Measurements from ENCODE around the gene CMSS1.

DNA sequence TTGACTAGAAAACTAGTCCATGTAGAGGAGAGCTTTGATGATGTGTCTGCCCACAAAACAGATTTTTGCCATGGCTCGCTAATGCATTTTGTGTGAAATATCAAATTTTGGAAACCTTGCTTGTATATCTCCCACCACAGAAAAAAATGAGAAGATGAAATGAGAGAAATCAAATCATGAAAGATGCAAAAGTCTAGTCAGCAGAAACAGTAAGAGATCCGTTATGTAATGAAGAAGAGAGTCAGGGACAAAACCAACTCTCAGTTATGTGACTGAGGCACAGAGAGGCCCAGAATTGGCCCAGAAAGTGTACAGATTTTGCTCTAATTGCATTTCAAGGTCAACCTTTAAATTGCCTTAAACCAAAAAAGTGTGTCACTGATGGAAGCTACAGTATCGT lies 189.7 kb downstream of the CMSS1 start:
- TF ChIP-seq, protein P1, sequence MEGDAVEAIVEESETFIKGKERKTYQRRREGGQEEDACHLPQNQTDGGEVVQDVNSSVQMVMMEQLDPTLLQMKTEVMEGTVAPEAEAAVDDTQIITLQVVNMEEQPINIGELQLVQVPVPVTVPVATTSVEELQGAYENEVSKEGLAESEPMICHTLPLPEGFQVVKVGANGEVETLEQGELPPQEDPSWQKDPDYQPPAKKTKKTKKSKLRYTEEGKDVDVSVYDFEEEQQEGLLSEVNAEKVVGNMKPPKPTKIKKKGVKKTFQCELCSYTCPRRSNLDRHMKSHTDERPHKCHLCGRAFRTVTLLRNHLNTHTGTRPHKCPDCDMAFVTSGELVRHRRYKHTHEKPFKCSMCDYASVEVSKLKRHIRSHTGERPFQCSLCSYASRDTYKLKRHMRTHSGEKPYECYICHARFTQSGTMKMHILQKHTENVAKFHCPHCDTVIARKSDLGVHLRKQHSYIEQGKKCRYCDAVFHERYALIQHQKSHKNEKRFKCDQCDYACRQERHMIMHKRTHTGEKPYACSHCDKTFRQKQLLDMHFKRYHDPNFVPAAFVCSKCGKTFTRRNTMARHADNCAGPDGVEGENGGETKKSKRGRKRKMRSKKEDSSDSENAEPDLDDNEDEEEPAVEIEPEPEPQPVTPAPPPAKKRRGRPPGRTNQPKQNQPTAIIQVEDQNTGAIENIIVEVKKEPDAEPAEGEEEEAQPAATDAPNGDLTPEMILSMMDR (conservative IDR thresholded peaks at IDR 0.05): no peak
- TF ChIP-seq ZFX (IDR thresholded peaks at IDR 0.05): no peak

All from C4-2B (cell line).